ENCODE data around the gene SLC25A44.

- TF ChIP-seq ZNF274 (IDR thresholded peaks at IDR 0.05; ENCODE audit: low read depth, low read length) (no peak), SUZ12 (IDR thresholded peaks at IDR 0.05; ENCODE audit: extremely low read depth, insufficient read depth, insufficient read length) (no peak), YY1 (IDR thresholded peaks at IDR 0.05; ENCODE audit: insufficient read depth, insufficient read length) (no peak)
Measured at GRCh38 chr1:156220226-156220625, 26.3 kb downstream of the SLC25A44 start.
